MCF 10A (cell line): ENCODE results near the gene CPN2. TPM values are rescaled to one million over a fixed set of nuclear protein-coding genes. Genes with fewer than 3 reads are reported as not detected.
A peak's percentile ranks its signal among the peaks of the same experiment; 100 is the strongest.

Source experiments
- BruUV-seq: library from RNA; stranded (reverse); fragments of 400-500 nt; replicated peaks from 2 replicates; lab custom pipeline; 2021; lab: Mats Ljungman, UMichigan
- CTCF ChIA-PET: fragments of 300-600 bp; sonication (Branson Sonifier 250); formaldehyde crosslinking; extraction: SDS; loops from one replicate; lab custom pipeline; 2021; ENCODE audit warnings: antibody characterized with exemption, inconsistent platforms; lab: Yijun Ruan, JAX
- POLR2A ChIA-PET: fragments of 300-600, 350-650 bp; sonication (Branson Sonifier 250); formaldehyde crosslinking; extraction: SDS; loops from one replicate; lab custom pipeline; 2020; ENCODE audit warnings: antibody characterized with exemption, inconsistent platforms; lab: Yijun Ruan, JAX
- DNase-seq: peaks from one replicate; pipeline ENCODE4 v3.0.0-alpha.2; 2018; ENCODE audit not compliant: unreplicated experiment
- H3K27ac Mint-ChIP-seq: one replicate; pipeline ENCODE4 v1.8.0; 2022; ENCODE audit warnings: mild to moderate bottlenecking, low read depth, mixed read lengths; ENCODE audit not compliant: unreplicated experiment
- H3K27me3 Mint-ChIP-seq: one replicate; pipeline ENCODE4 v1.8.0; 2022; ENCODE audit warnings: mixed read lengths; ENCODE audit not compliant: insufficient read depth, unreplicated experiment
- H3K36me3 Mint-ChIP-seq: one replicate; pipeline ENCODE4 v1.8.0; 2022; ENCODE audit warnings: mild to moderate bottlenecking, moderate library complexity, mixed read lengths; ENCODE audit not compliant: insufficient read depth, unreplicated experiment
- H3K4me1 Mint-ChIP-seq: one replicate; pipeline ENCODE4 v1.8.0; 2022; ENCODE audit warnings: mixed read lengths; ENCODE audit not compliant: insufficient read depth, unreplicated experiment
- H3K4me3 Mint-ChIP-seq: one replicate; pipeline ENCODE4 v1.8.0; 2022; ENCODE audit warnings: mild to moderate bottlenecking, moderate library complexity, mixed read lengths; ENCODE audit not compliant: unreplicated experiment
- H3K9me3 Mint-ChIP-seq: one replicate; pipeline ENCODE4 v1.8.0; 2022; ENCODE audit warnings: mixed read lengths; ENCODE audit not compliant: unreplicated experiment
- intact Hi-C: fragments of 100-400 bp; cut with micrococcal nuclease; formaldehyde crosslinking; loops from 2 replicates; pipeline ENCODE4 v1.14.1; 2022
- total RNA-seq: library from RNA; stranded (reverse); gene quantifications from 2 replicates; pipeline ENCODE4 v1.2.3, GENCODE V29; 2022
- TF ChIP-seq, protein P1 (sequence below): fragments of 200-600 bp; IDR thresholded peaks from one replicate; pipeline ENCODE4 v1.8.0; 2022; ENCODE audit warnings: antibody characterized with exemption, mild to moderate bottlenecking; ENCODE audit not compliant: unreplicated experiment

Gene CPN2
- total RNA-seq, 1 experiment from 2014 or later, result not detected

DNA sequence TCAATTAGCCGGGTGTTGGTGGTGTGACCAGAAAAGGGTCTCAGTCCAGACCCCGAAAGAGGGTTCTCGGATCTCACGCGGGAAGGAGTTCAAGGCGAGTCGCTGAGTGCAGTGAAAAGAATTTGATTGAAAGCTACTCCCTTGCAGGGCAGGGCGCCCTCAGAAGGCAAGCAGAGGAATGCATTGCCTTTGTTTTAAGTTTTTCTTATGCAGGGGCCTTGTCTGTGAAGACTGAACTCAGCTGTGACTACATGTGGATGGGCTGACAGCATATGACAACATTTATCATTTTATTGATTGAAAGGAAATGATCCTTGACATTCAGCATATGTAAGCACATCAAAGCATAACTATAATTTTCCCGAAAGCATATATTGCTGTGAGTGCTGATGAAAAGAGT, 11.8 kb downstream of the CPN2 start:
- ChIA-PET POLR2A (interaction anchor here (1.1 to 1.8 kb wide), 2 partner anchors 17 to 202 kb away, joined by 3 to 9 read pairs; no protein-coding TSS in a partner anchor), CTCF (interaction anchor here (0.6 to 1.6 kb wide), 7 partner anchors 207 to 675 kb away, joined by 3 to 8 read pairs (median 3); no protein-coding TSS in a partner anchor)
- BruUV-seq, result no TSS peak
- H3K4me3 Mint-ChIP-seq, result no peak overlapping the region
- no peaks in the 10 kb centered on the region for H3K9me3 Mint-ChIP-seq
- peak overlapping the region; percentile 37 for H3K27ac Mint-ChIP-seq
- intact Hi-C loops, result no loop called here
- H3K27me3 Mint-ChIP-seq, result no peaks in the 10 kb centered on the region
- TF ChIP-seq, protein P1, sequence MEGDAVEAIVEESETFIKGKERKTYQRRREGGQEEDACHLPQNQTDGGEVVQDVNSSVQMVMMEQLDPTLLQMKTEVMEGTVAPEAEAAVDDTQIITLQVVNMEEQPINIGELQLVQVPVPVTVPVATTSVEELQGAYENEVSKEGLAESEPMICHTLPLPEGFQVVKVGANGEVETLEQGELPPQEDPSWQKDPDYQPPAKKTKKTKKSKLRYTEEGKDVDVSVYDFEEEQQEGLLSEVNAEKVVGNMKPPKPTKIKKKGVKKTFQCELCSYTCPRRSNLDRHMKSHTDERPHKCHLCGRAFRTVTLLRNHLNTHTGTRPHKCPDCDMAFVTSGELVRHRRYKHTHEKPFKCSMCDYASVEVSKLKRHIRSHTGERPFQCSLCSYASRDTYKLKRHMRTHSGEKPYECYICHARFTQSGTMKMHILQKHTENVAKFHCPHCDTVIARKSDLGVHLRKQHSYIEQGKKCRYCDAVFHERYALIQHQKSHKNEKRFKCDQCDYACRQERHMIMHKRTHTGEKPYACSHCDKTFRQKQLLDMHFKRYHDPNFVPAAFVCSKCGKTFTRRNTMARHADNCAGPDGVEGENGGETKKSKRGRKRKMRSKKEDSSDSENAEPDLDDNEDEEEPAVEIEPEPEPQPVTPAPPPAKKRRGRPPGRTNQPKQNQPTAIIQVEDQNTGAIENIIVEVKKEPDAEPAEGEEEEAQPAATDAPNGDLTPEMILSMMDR, result no peak
- DNase-seq, result no peak
- H3K4me1 Mint-ChIP-seq, result no peaks in the 10 kb centered on the region
- no peaks in the 10 kb centered on the region for H3K36me3 Mint-ChIP-seq

- no peaks in the 10 kb centered on the region for H3K9me3 Mint-ChIP-seq
- ChIA-PET POLR2A (interaction anchor here (1.1 to 1.8 kb wide), 2 partner anchors 16 to 201 kb away, joined by 3 to 9 read pairs; no protein-coding TSS in a partner anchor), CTCF (interaction anchor here (0.6 to 1.6 kb wide), 7 partner anchors 9 to 1017 kb away, joined by 3 to 8 read pairs (median 4); no protein-coding TSS in a partner anchor)
- H3K27ac Mint-ChIP-seq, result no peak overlapping the region
- H3K36me3 Mint-ChIP-seq, result no peaks in the 10 kb centered on the region
- no peak overlapping the region for H3K4me3 Mint-ChIP-seq
- intact Hi-C loops, result no loop called here
- TF ChIP-seq, protein P1, result no peak
- peaks cover 2% of the 10 kb centered on the region for H3K4me1 Mint-ChIP-seq
- BruUV-seq, result no TSS peak
- no peak for DNase-seq
- no peaks in the 10 kb centered on the region for H3K27me3 Mint-ChIP-seq
These were observed 13.0 kb downstream of the CPN2 start for GRCh38 chr3:194337965-194338753.

DNA sequence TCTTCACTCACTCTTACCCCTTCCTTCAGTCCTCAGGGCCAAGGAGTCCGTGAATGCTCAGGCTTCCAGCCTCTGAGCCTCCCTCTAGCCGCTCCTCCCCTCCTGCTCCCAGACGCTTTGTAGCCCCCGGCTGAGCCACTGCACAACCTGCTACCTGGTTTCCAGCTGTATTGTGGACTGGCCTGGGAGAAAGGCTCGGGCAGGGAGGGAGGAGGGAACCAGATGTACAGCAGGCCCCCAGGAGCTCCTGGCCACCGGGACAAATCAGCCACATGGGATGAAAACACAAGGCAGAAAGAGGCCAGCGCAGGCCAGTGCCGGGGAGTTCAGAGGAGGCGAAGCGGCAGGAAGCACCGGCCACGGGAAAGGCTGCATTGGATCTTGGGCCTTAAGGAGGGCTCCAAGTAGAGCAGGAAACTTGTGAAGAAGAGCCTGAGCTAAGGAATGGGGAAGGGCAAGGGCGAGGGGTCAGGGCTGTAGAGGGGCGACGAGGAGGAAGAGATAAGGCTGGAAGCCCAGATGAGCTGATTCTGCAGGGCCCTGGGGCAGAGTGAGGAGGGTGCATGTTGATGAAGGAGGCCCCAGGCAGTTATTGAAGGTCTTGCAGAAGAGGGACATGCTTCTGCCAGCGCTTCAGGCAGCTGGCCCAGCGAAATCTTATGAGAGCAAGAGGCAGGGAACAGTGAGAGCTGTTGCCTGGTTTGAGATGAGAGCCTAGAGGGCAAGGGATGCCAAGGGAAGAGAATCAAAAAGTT, 14.3 kb downstream of the CPN2 start:
- no peaks in the 10 kb centered on the region for H3K9me3 Mint-ChIP-seq
- TF ChIP-seq, protein P1, result no peak
- DNase-seq, result no peak
- no TSS peak for BruUV-seq
- H3K4me1 Mint-ChIP-seq, result peaks cover 10% of the 10 kb centered on the region
- no peak overlapping the region for H3K27ac Mint-ChIP-seq
- CTCF ChIA-PET, result interaction anchor here (0.6 to 1.6 kb wide), 6 partner anchors 63 to 671 kb away, joined by 3 to 6 read pairs (median 3); no protein-coding TSS in a partner anchor
- H3K4me3 Mint-ChIP-seq, result no peak overlapping the region
- H3K36me3 Mint-ChIP-seq, result no peaks in the 10 kb centered on the region
- POLR2A ChIA-PET, result interaction anchor here (0.7 to 5.1 kb wide), 2 partner anchors 14 to 53 kb away, joined by 3 to 36 read pairs; no protein-coding TSS in a partner anchor
- intact Hi-C loops, result no loop called here
- no peaks in the 10 kb centered on the region for H3K27me3 Mint-ChIP-seq
